Transverse colon (tissue), 3 donors: ENCODE data around the gene LOC101059915.

Source experiments
- POLR2A ChIP-seq: fragments of 450-650 bp; IDR thresholded peaks from one replicate; pipeline ENCODE4 v1.6.1; 2016; ENCODE audit warnings: antibody characterized with exemption, mild to moderate bottlenecking, moderate library complexity
- POLR2AphosphoS5 ChIP-seq, 3 donors: sonication (generic); formaldehyde crosslinking; IDR thresholded peaks; one replicate each; pipeline ENCODE4 v1.6.1; 2016; ENCODE audit warnings: antibody characterized with exemption in 3 of 3

DNA sequence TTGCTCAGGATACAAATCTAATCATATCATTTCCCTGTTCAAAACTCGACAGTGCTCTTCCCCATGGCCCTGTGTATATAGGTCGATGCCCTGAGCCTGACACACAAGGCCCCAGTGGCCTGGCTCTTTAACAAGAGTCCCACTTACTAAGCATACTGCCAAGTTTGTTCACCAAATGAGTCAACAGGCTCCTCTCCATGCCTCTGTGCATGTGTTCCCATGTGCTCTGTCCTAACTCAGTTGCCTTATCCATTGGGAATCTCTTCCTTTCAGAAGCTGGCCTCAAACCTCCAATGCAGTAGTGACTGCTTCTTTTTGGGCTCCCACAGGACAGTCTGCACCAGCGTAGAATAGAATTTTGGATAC, 30.1 kb upstream of the LOC101059915 start:
- TF ChIP-seq POLR2A (no peak), POLR2AphosphoS5 (IDR thresholded peaks at IDR 0.05) (no peak)
